VCaP (cell line): ENCODE data around the gene PPM1G.

Source experiments
- H3K27ac ChIP-seq: fragments of 450-650 bp; 2 replicates; pipeline ENCODE4 v1.5.1; 2017
- TF ChIP-seq, protein P1 (sequence below): fragments of 450-650 bp; conservative IDR thresholded peaks from 2 replicates; pipeline ENCODE4 v1.5.1; 2017; ENCODE audit warnings: mild to moderate bottlenecking, moderate library complexity

Gene PPM1G

DNA sequence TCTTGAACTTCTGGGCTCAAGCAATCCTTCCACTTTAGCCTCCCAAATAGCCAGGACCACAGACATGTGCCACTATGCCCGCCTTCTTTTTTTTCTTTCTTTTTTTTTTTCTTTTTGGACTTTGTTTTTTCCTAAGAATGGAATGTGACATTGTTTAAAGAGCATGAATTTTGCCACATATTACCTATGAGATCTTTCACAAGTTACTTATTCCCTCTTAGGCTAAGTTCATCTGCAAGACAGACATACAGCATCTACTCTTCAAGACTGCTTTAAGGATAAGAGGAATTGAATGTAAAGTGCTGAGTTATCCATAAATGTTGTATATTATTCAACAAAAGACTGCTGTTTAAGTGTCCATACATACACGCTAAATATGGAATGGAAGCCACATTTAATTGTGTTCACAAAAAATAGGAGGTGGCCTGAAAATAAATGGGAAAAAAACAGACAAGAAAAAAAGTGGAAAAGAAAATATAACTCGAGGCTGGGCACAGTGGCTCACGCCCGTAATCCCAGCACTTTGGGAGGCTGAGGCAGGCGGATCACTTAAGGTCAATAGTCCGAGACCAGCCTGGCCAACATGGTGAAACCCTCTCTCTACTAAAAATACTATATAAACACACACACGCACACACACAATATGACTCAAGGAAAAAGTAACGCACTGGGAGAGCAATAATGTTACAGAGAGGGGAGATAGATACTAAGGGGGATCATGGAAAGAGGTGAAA lies 3.2 kb upstream of the PPM1G start:
- TF ChIP-seq, protein P1, sequence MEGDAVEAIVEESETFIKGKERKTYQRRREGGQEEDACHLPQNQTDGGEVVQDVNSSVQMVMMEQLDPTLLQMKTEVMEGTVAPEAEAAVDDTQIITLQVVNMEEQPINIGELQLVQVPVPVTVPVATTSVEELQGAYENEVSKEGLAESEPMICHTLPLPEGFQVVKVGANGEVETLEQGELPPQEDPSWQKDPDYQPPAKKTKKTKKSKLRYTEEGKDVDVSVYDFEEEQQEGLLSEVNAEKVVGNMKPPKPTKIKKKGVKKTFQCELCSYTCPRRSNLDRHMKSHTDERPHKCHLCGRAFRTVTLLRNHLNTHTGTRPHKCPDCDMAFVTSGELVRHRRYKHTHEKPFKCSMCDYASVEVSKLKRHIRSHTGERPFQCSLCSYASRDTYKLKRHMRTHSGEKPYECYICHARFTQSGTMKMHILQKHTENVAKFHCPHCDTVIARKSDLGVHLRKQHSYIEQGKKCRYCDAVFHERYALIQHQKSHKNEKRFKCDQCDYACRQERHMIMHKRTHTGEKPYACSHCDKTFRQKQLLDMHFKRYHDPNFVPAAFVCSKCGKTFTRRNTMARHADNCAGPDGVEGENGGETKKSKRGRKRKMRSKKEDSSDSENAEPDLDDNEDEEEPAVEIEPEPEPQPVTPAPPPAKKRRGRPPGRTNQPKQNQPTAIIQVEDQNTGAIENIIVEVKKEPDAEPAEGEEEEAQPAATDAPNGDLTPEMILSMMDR, result no peak

DNA sequence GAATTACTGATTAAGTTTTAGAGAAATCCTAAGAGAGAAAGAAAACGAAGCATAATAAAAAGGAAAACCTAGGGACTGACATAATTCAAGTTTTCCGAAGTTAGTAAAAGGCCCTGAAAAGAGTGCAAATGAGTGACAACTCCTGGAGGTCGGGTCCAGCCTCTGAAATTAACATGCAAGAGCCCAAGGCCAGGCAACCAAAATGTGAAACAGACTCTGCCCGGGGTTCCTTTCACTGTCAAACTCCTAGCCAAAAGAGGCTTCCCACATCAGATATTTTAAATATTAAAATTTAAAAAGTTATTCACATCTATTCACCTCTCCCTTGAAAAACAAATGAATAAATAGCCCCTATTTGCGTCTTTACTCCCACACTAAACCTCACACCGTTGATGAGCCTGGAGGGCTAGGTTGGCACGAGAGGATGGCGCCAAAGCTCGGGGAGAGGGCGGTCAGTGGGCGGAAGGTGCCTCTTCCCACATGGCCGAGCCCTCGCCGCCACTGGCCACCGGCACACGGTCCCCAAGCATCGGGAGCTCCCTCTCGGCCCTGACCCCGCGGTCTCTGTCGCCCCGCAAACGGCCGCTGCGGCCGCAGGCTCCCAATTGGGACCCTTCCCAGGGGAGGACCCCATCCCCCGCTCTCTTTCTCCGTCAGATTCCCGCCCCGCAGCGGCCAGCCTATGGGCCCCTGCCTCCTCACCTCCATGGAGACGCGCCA lies 630 bp downstream of the PPM1G start:
- TF ChIP-seq, protein P1, result no peak
- H3K27ac ChIP-seq, result peak overlapping the region; percentile 92

More for the DNA sequence above, 3.2 kb upstream of the PPM1G start:
- H3K27ac ChIP-seq, result no peak overlapping the region

DNA sequence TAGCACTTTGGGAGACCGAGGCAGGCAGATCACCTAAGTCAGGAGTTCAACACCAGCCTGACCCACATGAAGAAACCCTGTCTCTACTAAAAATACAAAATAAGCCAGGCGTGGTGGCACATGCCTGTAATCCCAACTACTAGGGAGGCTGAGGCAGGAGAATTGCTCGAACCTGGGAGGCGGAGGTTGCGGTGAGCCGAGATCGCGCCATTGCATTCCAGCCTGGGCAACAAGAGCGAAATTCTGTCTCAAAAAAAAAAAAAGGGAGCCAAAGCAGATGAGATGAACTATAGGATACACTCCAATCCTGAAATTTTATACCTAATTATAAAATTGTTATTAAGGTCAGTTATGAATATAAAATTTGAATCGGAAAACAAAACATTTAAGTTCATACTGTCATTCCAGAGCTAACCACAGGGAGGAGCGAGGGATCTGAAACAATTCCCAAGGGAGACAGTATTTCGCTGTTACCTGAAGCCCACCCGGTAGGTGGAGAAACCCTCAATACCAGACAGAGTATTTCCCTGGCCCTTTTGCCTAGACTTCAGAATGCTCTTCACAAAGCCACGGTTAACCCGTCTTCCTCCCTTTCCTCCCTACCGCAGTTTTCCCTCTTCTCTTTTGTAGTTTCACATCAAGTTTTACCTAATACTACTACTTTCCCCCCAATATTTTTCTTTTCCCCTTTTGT lies 1.4 kb downstream of the PPM1G start:
- TF ChIP-seq, protein P1, result peak; percentile 76

DNA sequence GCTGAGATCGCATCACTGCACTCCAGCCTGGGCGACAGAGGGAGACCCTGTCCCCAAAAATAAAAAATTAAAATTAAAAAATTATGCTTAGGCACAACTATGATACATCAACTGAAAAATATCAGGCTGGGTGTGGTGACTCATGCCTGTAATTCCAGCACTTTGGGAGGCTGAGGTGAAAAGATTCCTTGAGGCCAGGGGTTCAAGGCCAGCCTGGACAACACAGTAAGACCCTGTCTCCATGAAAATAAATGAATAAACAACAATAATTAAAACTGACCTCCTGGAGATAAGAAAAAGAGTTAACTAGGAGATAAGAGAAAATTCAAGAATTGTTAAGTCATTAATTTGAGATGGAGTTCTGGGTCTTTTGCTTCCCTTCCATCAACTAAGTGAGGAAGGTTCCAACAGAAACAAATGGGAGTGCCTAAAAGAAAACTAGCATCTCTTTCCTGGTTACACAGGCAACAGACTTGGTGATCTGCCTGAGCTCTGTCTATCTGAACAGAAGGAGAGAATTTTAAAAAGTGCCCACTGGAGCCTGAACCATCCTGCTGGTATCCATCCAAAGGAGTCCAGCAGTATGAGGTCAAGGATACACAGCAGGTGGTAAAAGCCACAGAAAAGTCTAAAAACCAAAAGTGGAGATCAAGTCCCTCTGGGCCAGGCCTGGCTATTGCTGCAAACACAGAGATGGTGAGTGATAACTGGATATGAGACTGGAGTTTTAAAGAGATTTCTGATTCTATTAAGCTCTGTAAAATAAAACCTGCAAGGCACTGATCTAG lies 8.8 kb downstream of the PPM1G start:
- TF ChIP-seq, protein P1, result no peak
- no peak overlapping the region for H3K27ac ChIP-seq

More for the DNA sequence above, 1.4 kb downstream of the PPM1G start:
- H3K27ac ChIP-seq, result peak overlapping the region; percentile 92

DNA sequence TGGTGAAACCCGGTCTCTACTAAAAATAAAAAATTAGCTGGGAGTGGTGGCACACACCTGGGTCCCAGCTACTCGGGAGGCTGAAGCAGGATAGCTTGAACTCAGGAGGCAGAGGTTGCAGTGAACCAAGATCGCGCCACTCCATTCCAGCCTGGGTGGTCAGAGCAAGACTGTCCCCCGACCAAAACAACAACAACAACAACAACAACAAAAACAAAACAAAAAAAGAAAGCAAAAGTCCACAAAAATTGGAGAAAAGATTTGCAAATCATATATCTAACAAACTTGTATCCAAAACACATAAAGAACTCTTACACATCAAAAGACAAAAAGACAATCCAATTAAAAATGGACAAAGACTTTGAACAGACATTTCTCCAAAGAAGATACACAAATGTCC lies 10.4 kb downstream of the PPM1G start:
- H3K27ac ChIP-seq, result no peak overlapping the region
- TF ChIP-seq, protein P1, result no peak

DNA sequence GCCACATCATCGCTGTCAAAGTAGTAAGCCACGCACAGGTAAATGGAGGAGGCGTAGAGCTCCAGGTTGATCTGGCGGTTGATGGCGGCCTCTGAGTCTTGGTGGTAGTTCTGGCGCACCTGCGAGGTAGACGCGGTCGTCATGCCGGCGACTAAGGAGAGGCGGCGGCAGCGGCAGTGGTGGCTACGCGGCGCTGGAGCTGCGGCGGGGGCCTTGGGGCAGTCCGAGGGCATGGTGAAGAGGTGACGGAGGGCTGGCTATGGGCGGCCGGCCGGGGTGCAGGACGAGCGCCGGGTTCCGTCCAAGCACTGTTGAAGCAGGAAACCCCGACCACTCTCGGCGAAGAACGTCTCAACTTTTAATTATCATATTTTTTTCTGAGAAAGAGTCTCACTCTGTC lies 16.2 kb downstream of the PPM1G start:
- TF ChIP-seq, protein P1, result no peak
- no peak overlapping the region for H3K27ac ChIP-seq
